Cardiac fibroblast (primary cell): ENCODE measurements around the gene GCK.

Experiments used
- DNase-seq, 2 donors: peaks; one replicate each; pipeline versions ENCODE4 v3.0.0 to v3.0.0-alpha.2; 2010; ENCODE audit warnings: low read depth in 2 of 2
- H3K4me3 ChIP-seq, 2 donors: replicated peaks in 1 of 2; 1 replicate in 1 of 2; 2 replicates in 1 of 2; pipeline ENCODE4 v1.5.1; 2011; ENCODE audit warnings: low read depth in 2 of 2, low read length in 2 of 2, mild to moderate bottlenecking in 2 of 2, moderate library complexity in 1 of 2
- CTCF ChIP-seq: IDR thresholded peaks from one replicate; pipeline ENCODE4 v1.5.1; 2011; ENCODE audit warnings: low read depth, mild to moderate bottlenecking, low read length, inconsistent platforms

Gene GCK

GRCh38 chr7:44142028-44142427, 47.2 kb downstream of the GCK start:
- no peak for DNase-seq
- H3K4me3 ChIP-seq = no peak overlapping the region
- no peak for TF ChIP-seq CTCF

GRCh38 chr7:44141221-44141850, 47.9 kb downstream of the GCK start, which contains the start of gene MYL7:
Gene MYL7 (minus strand): TSS chr7:44141332. CDS start chr7:44141305, 27 bp downstream.
- no peak within 1 kb of the TSS for H3K4me3 ChIP-seq
- TF ChIP-seq CTCF = no peak
- DNase-seq = no peak

GRCh38 chr7:44140341-44140740, 48.9 kb downstream of the GCK start:
- TF ChIP-seq CTCF = no peak
- DNase-seq = no peak
- no peak overlapping the region for H3K4me3 ChIP-seq

GRCh38 chr7:44139311-44140010, 49.8 kb downstream of the GCK start:
- TF ChIP-seq CTCF = no peak
- H3K4me3 ChIP-seq = no peak overlapping the region
- no peak for DNase-seq

- DNase-seq = no peak
- TF ChIP-seq CTCF = no peak
These were observed 50.5 kb downstream of the GCK start for GRCh38 chr7:44138698-44139097.

GRCh38 chr7:44136731-44137130, 52.5 kb downstream of the GCK start:
- no peak for DNase-seq
- no peak overlapping the region for H3K4me3 ChIP-seq
- TF ChIP-seq CTCF = no peak

More at GRCh38 chr7:44138698-44139097, 50.5 kb downstream of the GCK start:
- H3K4me3 ChIP-seq = no peak overlapping the region
